HG02973 (cell line): ENCODE results near the gene ATP1A3.
A peak's percentile ranks its signal among the peaks of the same experiment; 100 is the strongest.
"Not testable (repeated sequence)": the region's sequence is repeated elsewhere in the genome, so short reads cannot be mapped to it uniquely, and the experiment has no call there.

Experiments used
- ATAC-seq: cut with Tn5 transposase; IDR thresholded peaks from one replicate; pipeline ENCODE4 v1.9.1; 2021; ENCODE audit warnings: moderate library complexity; ENCODE audit not compliant: unreplicated experiment

The ATP1A3 gene

GRCh38 chr19:41951686-41952172 is 42.3 kb downstream of the ATP1A3 start:
- no peak for ATAC-seq

DNA sequence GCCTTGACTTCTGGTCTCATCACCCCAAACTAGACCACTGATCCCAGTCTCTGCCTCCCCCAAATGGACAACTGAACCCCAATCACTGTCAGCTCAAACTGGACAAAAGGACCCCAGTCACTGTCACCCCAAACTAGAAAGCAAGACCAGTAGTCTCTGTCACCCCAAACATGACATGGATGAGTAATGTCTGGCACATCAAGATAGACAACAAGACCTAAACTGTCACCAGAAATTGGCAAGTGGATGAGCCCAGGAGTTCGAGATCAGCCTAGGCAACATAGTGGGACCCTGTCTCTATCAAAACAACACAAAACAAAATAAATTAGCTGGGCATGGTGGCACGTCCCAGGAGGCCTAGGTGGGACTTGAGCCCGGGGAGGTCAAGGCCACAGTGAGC is 46.9 kb downstream of the ATP1A3 start:
- ATAC-seq = no peak

- peak; percentile 85 for ATAC-seq
Observed at GRCh38 chr19:41945135-41945766, 48.8 kb downstream of the ATP1A3 start.

DNA sequence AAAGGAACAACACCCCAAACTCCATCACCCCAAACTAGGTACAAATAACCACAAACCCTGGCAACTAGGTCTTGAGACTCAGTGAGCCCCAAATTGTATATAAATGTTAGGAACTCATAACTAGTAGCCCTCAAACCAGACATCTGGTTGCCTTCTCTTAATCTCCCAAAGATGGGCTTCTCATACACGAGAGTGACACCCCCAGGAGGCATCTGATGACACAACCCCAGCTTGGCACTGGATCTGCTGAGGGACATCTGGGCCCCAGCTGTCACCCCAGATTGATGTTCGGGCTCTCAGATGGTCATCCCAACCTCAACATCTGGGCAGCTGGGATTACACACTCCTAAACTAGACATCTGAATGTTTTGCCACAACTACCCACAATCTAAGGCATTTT is 49.7 kb downstream of the ATP1A3 start:
- ATAC-seq = no peak

- ATAC-seq = no peak
Observed at GRCh38 chr19:41941410-41942202, 52.4 kb downstream of the ATP1A3 start.

DNA sequence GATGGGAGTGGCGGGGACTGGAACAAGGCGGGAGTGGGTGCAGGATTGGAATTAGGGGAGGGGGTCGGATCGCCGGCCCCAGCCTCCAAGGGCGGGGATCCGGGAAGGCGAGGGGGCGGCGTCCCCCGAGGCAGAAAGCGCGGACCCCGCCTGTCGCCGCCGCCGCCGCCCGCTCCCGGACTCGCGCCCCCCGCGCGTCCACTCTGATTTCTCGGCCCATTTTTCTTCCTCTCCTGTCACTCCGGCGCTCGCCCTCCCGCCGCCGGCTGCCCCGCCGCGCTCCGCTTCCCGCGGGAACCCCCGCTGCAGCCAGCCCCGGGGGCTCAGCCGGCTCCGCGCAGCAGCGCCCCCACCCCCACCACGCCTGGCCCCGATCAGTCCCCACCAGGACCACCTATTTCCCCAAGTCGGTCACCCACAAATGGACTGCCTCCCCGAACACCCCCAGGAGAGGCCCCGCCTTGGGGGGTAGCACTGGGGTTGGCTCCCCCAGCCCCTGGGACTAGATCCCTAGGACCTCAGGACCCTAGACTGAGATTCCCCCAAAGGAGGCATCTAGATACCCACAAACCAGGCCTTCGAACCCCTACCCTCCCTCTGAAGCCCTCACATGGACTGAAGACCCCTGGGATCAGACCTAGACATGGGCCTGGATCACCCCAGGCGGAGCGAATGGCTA is 53.2 kb downstream of the ATP1A3 start:
- no peak for ATAC-seq

- no peak for ATAC-seq
Observed at GRCh38 chr19:41939861-41940730, 53.9 kb downstream of the ATP1A3 start.

DNA sequence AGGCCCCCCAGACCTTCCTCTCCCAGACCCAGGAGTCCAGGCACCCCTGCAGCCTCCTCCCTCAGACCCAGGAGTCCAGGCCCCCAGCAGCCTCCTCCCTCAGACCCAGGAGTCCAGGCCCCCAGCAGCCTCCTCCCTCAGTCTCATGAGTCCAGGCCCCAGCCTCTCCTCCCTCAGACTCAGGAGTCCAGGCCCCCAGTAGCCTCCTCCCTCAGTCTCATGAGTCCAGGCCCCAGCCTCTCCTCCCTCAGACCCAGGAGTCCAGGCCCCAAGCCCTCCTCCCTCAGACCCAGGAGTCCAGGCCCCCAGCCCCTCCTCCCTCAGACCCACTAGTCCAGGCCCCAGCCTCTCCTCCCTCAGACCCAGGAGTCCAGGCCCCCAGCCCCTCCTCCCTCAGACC is 54.8 kb downstream of the ATP1A3 start:
- ATAC-seq = not testable (repeated sequence)

DNA sequence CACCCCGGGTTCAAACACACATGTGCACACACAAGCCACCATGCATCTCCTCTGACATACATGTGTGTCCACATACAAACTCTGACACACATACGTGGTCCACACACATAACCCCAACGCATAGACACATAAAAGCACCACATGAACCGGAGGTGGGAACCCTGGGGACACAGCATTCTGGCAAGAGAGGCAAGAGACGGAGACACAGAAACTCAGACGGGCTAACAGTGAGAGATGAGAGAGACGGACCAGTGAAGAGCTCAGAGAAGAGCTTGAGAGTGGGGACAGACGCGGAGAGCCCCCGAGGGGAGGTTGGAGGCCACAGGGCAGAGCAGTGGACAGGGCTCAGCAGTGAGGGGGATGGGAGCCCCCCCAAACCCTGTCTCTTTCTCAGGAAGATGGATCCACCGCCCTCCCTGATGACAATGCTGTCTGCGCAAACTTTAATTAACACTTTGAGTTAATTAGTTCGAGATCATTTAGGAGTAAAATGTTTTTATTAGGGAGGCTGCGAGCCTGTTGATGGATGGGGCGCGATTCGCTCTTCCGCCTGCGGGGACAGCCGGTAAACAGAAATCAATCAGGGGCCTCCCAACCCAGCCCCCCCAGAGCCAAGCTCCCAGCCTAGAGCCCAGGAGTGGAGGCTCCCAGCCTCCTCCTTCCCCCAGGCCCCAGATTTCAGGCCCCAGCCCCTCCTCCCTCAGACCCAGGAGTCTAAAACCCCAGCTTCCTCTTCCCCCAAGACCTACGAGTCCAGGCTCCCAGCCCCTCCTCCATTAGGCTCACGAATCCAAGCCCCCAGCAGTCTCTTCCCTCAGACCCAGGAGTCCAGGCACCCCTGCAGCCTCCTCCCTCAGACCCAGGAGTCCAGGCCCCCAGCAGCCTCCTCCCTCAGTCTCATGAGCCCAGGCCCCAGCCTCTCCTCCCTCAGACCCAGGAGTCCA is 56.2 kb downstream of the ATP1A3 start:
- ATAC-seq = no peak

DNA sequence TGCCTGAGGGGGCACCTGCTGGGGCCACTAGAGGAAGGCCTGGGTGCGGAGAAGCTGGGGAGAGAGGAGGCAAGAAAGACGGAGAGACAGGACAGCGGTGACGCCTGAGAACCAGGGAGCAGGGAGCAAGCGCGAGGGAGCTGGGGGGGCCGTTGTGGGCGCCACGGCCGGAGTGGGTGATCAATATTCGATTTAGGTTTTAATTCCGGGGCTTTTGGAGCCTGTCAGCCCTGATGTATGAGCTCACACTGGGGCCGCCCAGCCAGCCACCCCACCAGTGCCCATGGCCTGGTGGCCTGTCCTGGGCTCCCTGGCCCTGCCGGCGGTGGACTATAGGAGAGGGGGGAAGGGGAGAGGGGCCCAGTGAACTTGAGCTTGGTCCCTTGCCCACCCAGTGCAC is 57.1 kb downstream of the ATP1A3 start:
- ATAC-seq = no peak

- ATAC-seq = no peak
Observed at GRCh38 chr19:41936416-41936850, 57.6 kb downstream of the ATP1A3 start.

DNA sequence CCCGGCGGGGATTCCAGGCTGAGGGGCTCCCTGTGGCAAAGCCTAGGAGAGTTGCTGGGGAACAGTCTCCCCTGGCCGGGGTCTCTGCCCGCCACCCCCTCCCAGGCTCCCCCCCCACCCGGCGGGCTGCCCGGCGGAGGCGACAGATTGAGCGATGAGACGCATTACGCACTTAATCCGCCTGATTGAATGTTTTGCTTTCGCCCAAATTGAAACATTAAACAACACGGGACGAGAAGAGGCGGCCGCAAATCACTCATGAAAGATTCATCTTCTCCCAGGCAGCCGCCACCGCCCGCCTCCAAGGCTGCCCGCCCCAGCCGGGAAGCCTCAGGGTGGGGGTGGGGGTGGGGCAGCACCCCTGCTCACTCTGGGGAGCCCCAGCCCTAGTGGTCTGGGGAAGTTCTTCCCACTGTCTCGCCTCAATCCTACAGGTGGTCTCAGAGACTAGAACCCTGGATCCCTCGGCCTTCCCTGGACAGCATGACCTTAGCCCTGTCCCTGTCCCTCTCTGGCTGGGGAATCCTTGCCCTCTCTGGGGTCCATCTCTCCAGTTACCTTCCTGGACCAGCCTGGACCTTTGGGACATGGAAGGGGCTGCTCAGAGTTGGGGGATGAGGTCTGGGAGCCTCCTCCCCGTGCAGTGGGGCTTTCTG is 58.1 kb downstream of the ATP1A3 start:
- ATAC-seq = no peak

- no peak for ATAC-seq
Observed at GRCh38 chr19:41934849-41935374, 59.1 kb downstream of the ATP1A3 start.

- ATAC-seq = no peak
Observed at GRCh38 chr19:41933693-41934426, 60.2 kb downstream of the ATP1A3 start.

DNA sequence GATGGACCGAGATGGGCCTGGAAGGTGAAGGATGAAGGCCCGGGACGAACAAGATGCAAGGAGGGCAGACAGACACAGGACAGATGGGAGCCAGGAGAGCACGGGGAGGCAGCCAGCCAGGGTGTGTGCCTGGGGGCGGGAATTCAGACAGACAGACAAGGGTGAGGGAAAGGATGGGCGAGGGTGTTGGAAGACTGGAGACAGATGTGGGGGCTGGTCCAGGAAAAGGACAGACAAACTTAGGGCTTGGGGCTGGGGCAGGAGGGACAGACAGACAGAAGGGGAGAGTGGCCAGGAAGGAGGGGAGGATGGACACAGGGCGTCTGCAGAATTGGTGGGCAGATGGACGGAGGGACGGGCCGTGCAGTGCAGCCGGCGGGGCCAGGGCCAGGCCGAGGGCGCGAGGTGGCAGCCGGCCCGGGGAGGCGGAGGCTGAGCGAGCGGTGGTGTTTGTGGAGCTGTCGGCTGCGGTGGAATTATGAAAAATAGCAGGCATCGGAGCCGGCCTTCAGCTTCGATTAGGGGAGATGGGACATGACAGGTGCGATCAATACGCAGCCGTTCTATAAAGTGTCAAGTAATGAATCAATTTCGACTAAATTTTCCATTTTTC is 61.2 kb downstream of the ATP1A3 start:
- ATAC-seq = no peak

DNA sequence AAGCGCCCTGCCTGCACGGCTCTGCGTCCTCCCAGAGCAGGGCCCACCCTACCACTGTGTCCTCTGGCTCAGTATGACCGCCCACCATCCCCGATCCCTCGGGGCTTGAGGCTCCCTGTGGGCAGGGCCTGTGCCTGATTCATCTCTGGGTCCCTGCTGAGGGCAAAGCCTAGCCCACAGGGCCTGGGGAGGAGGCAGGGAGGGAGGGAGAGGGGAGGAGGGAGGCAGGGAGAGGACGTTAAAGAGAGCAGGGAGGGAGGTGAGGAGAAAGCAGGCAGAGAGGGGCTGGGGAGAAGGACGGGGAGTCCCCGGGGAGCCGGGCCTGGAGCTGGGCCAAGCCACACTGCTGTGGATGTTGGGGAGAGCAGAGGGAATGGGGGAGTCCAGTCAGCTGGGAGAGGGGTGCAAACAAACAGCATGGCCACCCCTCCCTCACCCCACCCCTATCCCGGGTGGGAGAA is 61.7 kb downstream of the ATP1A3 start:
- no peak for ATAC-seq

- no peak for ATAC-seq
Observed at GRCh38 chr19:41930926-41931592, 63.0 kb downstream of the ATP1A3 start.
